RWPE1 (cell line): Measurements from ENCODE around the gene CDK12.
"Not testable (repeated sequence)": the region's sequence is repeated elsewhere in the genome, so short reads cannot be mapped to it uniquely, and the experiment has no call there.

Experiments
- CTCF ChIA-PET: fragments of 350-600 bp; sonication (Branson Sonifier 250); formaldehyde crosslinking; extraction: SDS; loops from one replicate; lab custom pipeline; 2021; lab: Yijun Ruan, JAX
- POLR2A ChIA-PET: fragments of 400-600 bp; formaldehyde crosslinking; extraction: SDS; loops from one replicate; lab custom pipeline; 2020; ENCODE audit warnings: antibody characterized with exemption; ENCODE audit not compliant: low non-redundant PET; lab: Yijun Ruan, JAX
- DNase-seq: peaks from one replicate; pipeline ENCODE4 v3.0.0; 2012; ENCODE audit warnings: low spot score
- H3K27ac ChIP-seq: fragments of 450-650 bp; 2 replicates; pipeline ENCODE4 v1.5.1; 2017
- CTCF ChIP-seq: fragments of 450-650 bp; conservative IDR thresholded peaks from 2 replicates; pipeline ENCODE4 v1.5.1; 2017; ENCODE audit warnings: low read depth, mild to moderate bottlenecking

The CDK12 gene

GRCh38 chr17:39543664-39544063, 82.4 kb downstream of the CDK12 start:
- CTCF ChIA-PET: interaction anchor here (0.7 kb wide), 1 partner anchor 78 kb away, joined by 3 read pairs; no protein-coding TSS in a partner anchor
- no peak overlapping the region for H3K27ac ChIP-seq
- POLR2A ChIA-PET: no interaction called here
- no peak for TF ChIP-seq CTCF
- no peak for DNase-seq

GRCh38 chr17:39544361-39544760, 83.1 kb downstream of the CDK12 start:
- CTCF ChIA-PET: interaction anchor here (0.6 kb wide), 1 partner anchor 110 kb away, joined by 4 read pairs; no protein-coding TSS in a partner anchor
- not testable (repeated sequence) for H3K27ac ChIP-seq, DNase-seq
- POLR2A ChIA-PET: interaction anchor here (0.6 kb wide), 1 partner anchor 13 kb away, joined by 3 read pairs; no protein-coding TSS in a partner anchor

- POLR2A ChIA-PET: no interaction called here
- DNase-seq: peak; percentile 60
- H3K27ac ChIP-seq: no peak overlapping the region
- CTCF ChIA-PET: interaction anchor here (0.5 to 2.6 kb wide), 22 partner anchors 9 to 341 kb away, joined by 3 to 15 read pairs (median 4); no protein-coding TSS in a partner anchor
- peak; percentile 94 for TF ChIP-seq CTCF
Measured at GRCh38 chr17:39547713-39548478, 86.6 kb downstream of the CDK12 start.

GRCh38 chr17:39548494-39549225, 87.4 kb downstream of the CDK12 start:
- POLR2A ChIA-PET: no interaction called here
- TF ChIP-seq CTCF: no peak
- DNase-seq: no peak
- CTCF ChIA-PET: interaction anchor here (0.5 to 2.6 kb wide), 13 partner anchors 8 to 342 kb away, joined by 3 to 15 read pairs (median 5); no protein-coding TSS in a partner anchor
- no peak overlapping the region; the same call in 1 of the 2 replicates for H3K27ac ChIP-seq

GRCh38 chr17:39549747-39550573, 88.7 kb downstream of the CDK12 start:
- POLR2A ChIA-PET: no interaction called here
- CTCF ChIA-PET: interaction anchor here (0.7 to 2.6 kb wide), 3 partner anchors 72 to 430 kb away, joined by 4 to 12 read pairs (median 4); partner anchors contain the start of gene PSMD3
- DNase-seq: no peak
- TF ChIP-seq CTCF: no peak
- H3K27ac ChIP-seq: no peak overlapping the region

- CTCF ChIA-PET: interaction anchor here (1.0 to 2.3 kb wide), 2 partner anchors 70 to 71 kb away, joined by 3 to 9 read pairs; no protein-coding TSS in a partner anchor
- H3K27ac ChIP-seq: no peak overlapping the region
- no peak for DNase-seq
- POLR2A ChIA-PET: no interaction called here
- TF ChIP-seq CTCF: no peak
Measured at GRCh38 chr17:39551879-39552278, 90.6 kb downstream of the CDK12 start.
